GM23248 (cell line): ENCODE measurements around the gene CENPU.

Source experiments
- EZH2 ChIP-seq: fragments of 200-600 bp; sonication (generic); IDR thresholded peaks from 2 replicates; pipeline ENCODE4 v1.6.1; 2018; ENCODE audit warnings: antibody characterized with exemption, mild to moderate bottlenecking; ENCODE audit not compliant: insufficient read depth, poor library complexity, severe bottlenecking
- EZH2phosphoT487 ChIP-seq: fragments of 200-600 bp; sonication (generic); IDR thresholded peaks from 2 replicates; pipeline ENCODE4 v1.6.1; 2018; ENCODE audit warnings: antibody characterized with exemption, moderate library complexity, mild to moderate bottlenecking, low read depth; ENCODE audit not compliant: insufficient read depth

DNA sequence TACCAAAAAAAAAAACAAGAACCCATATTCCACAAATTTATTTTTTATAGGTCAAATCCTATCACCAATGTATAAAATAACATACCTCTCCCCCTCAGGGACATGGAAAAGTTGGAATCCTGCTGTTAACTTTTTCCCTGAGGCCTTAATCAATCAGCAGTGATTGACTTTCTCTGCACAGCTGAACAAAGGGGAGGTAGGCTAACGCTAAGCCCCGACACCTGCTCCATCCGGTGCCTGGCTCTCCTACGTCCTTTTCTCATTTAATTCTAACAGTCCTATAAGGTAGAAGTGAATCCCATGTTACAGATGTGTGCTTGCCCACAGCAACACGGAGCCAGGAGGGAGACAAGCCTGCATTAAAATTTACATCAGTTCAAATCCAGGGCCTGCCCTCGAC, 2.8 kb downstream of the CENPU start:
- TF ChIP-seq EZH2 (no peak), EZH2phosphoT487 (no peak)
